Measurements from ENCODE around the gene TXNL4B. TPM values are rescaled to one million over a fixed set of nuclear protein-coding genes. Genes with fewer than 3 reads are reported as not detected.

The TXNL4B gene
- total RNA-seq, 2 experiments from 2014 or later: 20.6 to 21.7 TPM

- H3K4me1 Mint-ChIP-seq (ENCODE audit: low read depth): no peaks in the 10 kb centered on the region
- H3K27ac Mint-ChIP-seq: no peak overlapping the region
- no peaks in the 10 kb centered on the region for H3K27me3 Mint-ChIP-seq
- DNase-seq: no peak
- no peak overlapping the region for H3K4me3 Mint-ChIP-seq
- ChIA-PET CTCF (interaction anchor here (1.2 to 1.9 kb wide), 5 partner anchors 10 to 338 kb away, joined by 3 to 6 read pairs (median 3); no protein-coding TSS in a partner anchor), POLR2A (no interaction called here)
- no peaks in the 10 kb centered on the region for H3K36me3 Mint-ChIP-seq (ENCODE audit: low read depth)
- TF ChIP-seq CTCF (IDR thresholded peaks at IDR 0.05): no peak
- intact Hi-C loops (cut with micrococcal nuclease): loop anchor here (10.0 kb wide), 1 partner anchor 336 kb away; no protein-coding TSS in a partner anchor
- H3K9me3 Mint-ChIP-seq: no peaks in the 10 kb centered on the region
- no peak for ATAC-seq
Observed at GRCh38 chr16:72128701-72129100, 35.3 kb upstream of the TXNL4B start.

GRCh38 chr16:72126429-72126765 lies 33.0 kb upstream of the TXNL4B start:
- no peaks in the 10 kb centered on the region for H3K27me3 Mint-ChIP-seq
- no peak overlapping the region for H3K27ac Mint-ChIP-seq
- no peaks in the 10 kb centered on the region for H3K9me3 Mint-ChIP-seq
- ATAC-seq (no peak), DNase-seq (no peak)
- TF ChIP-seq CTCF (IDR thresholded peaks at IDR 0.05): no peak
- POLR2A ChIA-PET: no interaction called here
- H3K4me1 Mint-ChIP-seq (ENCODE audit: low read depth): no peaks in the 10 kb centered on the region
- H3K36me3 Mint-ChIP-seq (ENCODE audit: low read depth): no peaks in the 10 kb centered on the region
- CTCF ChIA-PET: no interaction called here
- H3K4me3 Mint-ChIP-seq: no peak overlapping the region
- intact Hi-C loops (cut with micrococcal nuclease): loop anchor here (10.0 kb wide), 1 partner anchor 338 kb away; no protein-coding TSS in a partner anchor

- POLR2A ChIA-PET: no interaction called here
- no peaks in the 10 kb centered on the region for H3K4me1 Mint-ChIP-seq (ENCODE audit: low read depth)
- ATAC-seq: no peak
Observed at GRCh38 chr16:72125635-72126428, 32.4 kb upstream of the TXNL4B start.

GRCh38 chr16:72124761-72125634 lies 31.6 kb upstream of the TXNL4B start:
- no peak overlapping the region for H3K27ac Mint-ChIP-seq
- no peak overlapping the region for H3K4me3 Mint-ChIP-seq
- no peaks in the 10 kb centered on the region for H3K36me3 Mint-ChIP-seq (ENCODE audit: low read depth)
- peak; percentile 80 for TF ChIP-seq CTCF (IDR thresholded peaks at IDR 0.05)
- no peaks in the 10 kb centered on the region for H3K27me3 Mint-ChIP-seq
- ATAC-seq (peak; percentile 76), DNase-seq (peak; percentile 73)
- H3K4me1 Mint-ChIP-seq (ENCODE audit: low read depth): no peaks in the 10 kb centered on the region
- H3K9me3 Mint-ChIP-seq: no peaks in the 10 kb centered on the region
- CTCF ChIA-PET: interaction anchor here (0.6 to 2.0 kb wide), 41 partner anchors 10 to 732 kb away, joined by 3 to 22 read pairs (median 4); partner anchors contain the start of genes HP and PMFBP1
- POLR2A ChIA-PET: interaction anchor here (0.8 kb wide), 1 partner anchor 702 kb away, joined by 3 read pairs; no protein-coding TSS in a partner anchor
- intact Hi-C loops (cut with micrococcal nuclease): loop anchor here (10.0 kb wide), 1 partner anchor 340 kb away; no protein-coding TSS in a partner anchor

More at GRCh38 chr16:72125635-72126428, 32.4 kb upstream of the TXNL4B start:
- CTCF ChIA-PET: interaction anchor here (0.6 to 2.0 kb wide), 31 partner anchors 9 to 723 kb away, joined by 3 to 22 read pairs (median 3); partner anchors contain the start of gene PMFBP1
- Mint-ChIP-seq H3K36me3 (ENCODE audit: low read depth) (no peaks in the 10 kb centered on the region), H3K27me3 (no peaks in the 10 kb centered on the region), H3K4me3 (no peak overlapping the region), H3K27ac (no peak overlapping the region), H3K9me3 (no peaks in the 10 kb centered on the region)
- DNase-seq: no peak
- no peak for TF ChIP-seq CTCF (IDR thresholded peaks at IDR 0.05)
- intact Hi-C loops (cut with micrococcal nuclease): loop anchor here (10.0 kb wide), 1 partner anchor 339 kb away; no protein-coding TSS in a partner anchor

Measured in activated CD8-positive, alpha-beta T cell treated with anti-CD3 and anti-CD28 coated beads for 36 hours (primary cell).